Endothelial cell of umbilical vein (primary cell): ENCODE measurements around the gene NBEA.

Source experiments
- EZH2 ChIP-seq: IDR thresholded peaks from 2 replicates; pipeline ENCODE4 v1.6.1; 2012; ENCODE audit warnings: borderline replicate concordance, low read depth, mild to moderate bottlenecking, moderate library complexity, low read length, inconsistent platforms; ENCODE audit not compliant: severe bottlenecking
- FOS ChIP-seq: IDR thresholded peaks from 2 replicates; pipeline ENCODE4 v1.6.1; 2011; ENCODE audit warnings: mild to moderate bottlenecking, low read length, moderate library complexity, borderline replicate concordance; ENCODE audit not compliant: insufficient read depth
- GATA2 ChIP-seq: IDR thresholded peaks from 2 replicates; pipeline ENCODE4 v1.7.0; 2011; ENCODE audit warnings: low read depth, mild to moderate bottlenecking, moderate library complexity, mixed read lengths, low read length; ENCODE audit not compliant: insufficient read length, insufficient read depth
- JUN ChIP-seq: IDR thresholded peaks from 2 replicates; pipeline ENCODE4 v1.6.1; 2011; ENCODE audit warnings: borderline replicate concordance, low read depth; ENCODE audit not compliant: insufficient read length, insufficient read depth
- MAX ChIP-seq: IDR thresholded peaks from 2 replicates; pipeline ENCODE4 v1.6.1; 2011; ENCODE audit not compliant: insufficient read depth, insufficient read length
- MYC ChIP-seq: IDR thresholded peaks from one replicate; pipeline ENCODE4 v1.6.1; 2011; ENCODE audit warnings: mild to moderate bottlenecking, low read depth, low read length
- POLR2A ChIP-seq: IDR thresholded peaks from 2 replicates; pipeline ENCODE4 v1.6.1; 2012; ENCODE audit warnings: low read depth, mild to moderate bottlenecking, control low read depth, low read length
- POLR2AphosphoS5 ChIP-seq: IDR thresholded peaks from 2 replicates; pipeline ENCODE4 v1.6.1; 2012; ENCODE audit warnings: low read depth, mild to moderate bottlenecking, control low read depth, low read length, moderate library complexity; ENCODE audit not compliant: insufficient read depth
- TF ChIP-seq, protein P1 (sequence below), 2 donors: IDR thresholded peaks; 1 replicate in 1 of 2; 2 replicates in 1 of 2; pipeline ENCODE4 v1.5.1; 2011; ENCODE audit warnings: low read length in 2 of 2, mild to moderate bottlenecking in 2 of 2, moderate library complexity in 2 of 2, control low read depth in 1 of 2, inconsistent platforms in 1 of 2, low read depth in 1 of 2; ENCODE audit not compliant: insufficient read depth in 1 of 2; ENCODE audit errors: extremely low read depth in 1 of 2

GRCh38 chr13:35526577-35526976 is 584.5 kb downstream of the NBEA start:
- no peak for TF ChIP-seq POLR2AphosphoS5
- TF ChIP-seq, protein P1, sequence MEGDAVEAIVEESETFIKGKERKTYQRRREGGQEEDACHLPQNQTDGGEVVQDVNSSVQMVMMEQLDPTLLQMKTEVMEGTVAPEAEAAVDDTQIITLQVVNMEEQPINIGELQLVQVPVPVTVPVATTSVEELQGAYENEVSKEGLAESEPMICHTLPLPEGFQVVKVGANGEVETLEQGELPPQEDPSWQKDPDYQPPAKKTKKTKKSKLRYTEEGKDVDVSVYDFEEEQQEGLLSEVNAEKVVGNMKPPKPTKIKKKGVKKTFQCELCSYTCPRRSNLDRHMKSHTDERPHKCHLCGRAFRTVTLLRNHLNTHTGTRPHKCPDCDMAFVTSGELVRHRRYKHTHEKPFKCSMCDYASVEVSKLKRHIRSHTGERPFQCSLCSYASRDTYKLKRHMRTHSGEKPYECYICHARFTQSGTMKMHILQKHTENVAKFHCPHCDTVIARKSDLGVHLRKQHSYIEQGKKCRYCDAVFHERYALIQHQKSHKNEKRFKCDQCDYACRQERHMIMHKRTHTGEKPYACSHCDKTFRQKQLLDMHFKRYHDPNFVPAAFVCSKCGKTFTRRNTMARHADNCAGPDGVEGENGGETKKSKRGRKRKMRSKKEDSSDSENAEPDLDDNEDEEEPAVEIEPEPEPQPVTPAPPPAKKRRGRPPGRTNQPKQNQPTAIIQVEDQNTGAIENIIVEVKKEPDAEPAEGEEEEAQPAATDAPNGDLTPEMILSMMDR (IDR thresholded peaks at IDR 0.05; ENCODE audit: extremely low read depth in 1 of 2, insufficient read depth in 1 of 2, low read depth in 1 of 2, low read length in 2 of 2) = no peak
- no peak for TF ChIP-seq MAX
- TF ChIP-seq POLR2A = no peak
- TF ChIP-seq MYC = no peak
- TF ChIP-seq EZH2 = no peak
- no peak for TF ChIP-seq JUN
- no peak for TF ChIP-seq FOS
- no peak for TF ChIP-seq GATA2
